Fibroblast of skin of scalp (primary cell): ENCODE data around the gene EIF4E2.
A peak's percentile ranks its signal among the peaks of the same experiment; 100 is the strongest.

Experiments used
- DNase-seq: peaks from one replicate; pipeline ENCODE4 v3.0.0-alpha.2; 2013

Gene EIF4E2

GRCh38 chr2:232603283-232603682 is 52.8 kb downstream of the EIF4E2 start:
- no peak for DNase-seq

GRCh38 chr2:232604535-232604934 is 54.0 kb downstream of the EIF4E2 start:
- no peak for DNase-seq

GRCh38 chr2:232607011-232607410 is 56.5 kb downstream of the EIF4E2 start:
- no peak for DNase-seq

GRCh38 chr2:232609607-232610006 is 59.1 kb downstream of the EIF4E2 start:
- DNase-seq, result no peak

- DNase-seq, result no peak
Observed at GRCh38 chr2:232610081-232610480, 59.6 kb downstream of the EIF4E2 start.

- DNase-seq, result no peak
Observed at GRCh38 chr2:232611061-232611460, 60.6 kb downstream of the EIF4E2 start.

- DNase-seq, result peak; percentile 90
Observed at GRCh38 chr2:232611559-232612218, 61.2 kb downstream of the EIF4E2 start.

- no peak for DNase-seq
Observed at GRCh38 chr2:232613538-232614134, 63.1 kb downstream of the EIF4E2 start.

GRCh38 chr2:232615339-232615738 is 64.8 kb downstream of the EIF4E2 start:
- no peak for DNase-seq
